NCI-H1048 (cell line): Measurements from ENCODE around the gene HEATR5A.
"Not testable (repeated sequence)": the region's sequence is repeated elsewhere in the genome, so short reads cannot be mapped to it uniquely, and the experiment has no call there.

Source experiments
- DNase-seq: peaks from one replicate; lab custom pipeline; 2025; lab: John Stamatoyannopoulos, UW

HEATR5A gene

GRCh38 chr14:31388687-31389413 lies 31.5 kb downstream of the HEATR5A start:
- no peak for DNase-seq

- no peak for DNase-seq
Observed at GRCh38 chr14:31387091-31387490, 33.3 kb downstream of the HEATR5A start.

GRCh38 chr14:31386271-31386670 lies 34.1 kb downstream of the HEATR5A start:
- DNase-seq: no peak

- no peak for DNase-seq
Observed at GRCh38 chr14:31382221-31382620, 38.1 kb downstream of the HEATR5A start.

- no peak for DNase-seq
Observed at GRCh38 chr14:31380106-31380505, 40.2 kb downstream of the HEATR5A start.

- DNase-seq: not testable (repeated sequence)
Observed at GRCh38 chr14:31379125-31379947, 41.0 kb downstream of the HEATR5A start.

- DNase-seq: no peak
Observed at GRCh38 chr14:31377433-31377832, 42.9 kb downstream of the HEATR5A start.

- DNase-seq: no peak
Observed at GRCh38 chr14:31371646-31372045, 48.7 kb downstream of the HEATR5A start.

- DNase-seq: no peak
Observed at GRCh38 chr14:31363331-31364073, 56.8 kb downstream of the HEATR5A start.

GRCh38 chr14:31362746-31363145 lies 57.6 kb downstream of the HEATR5A start:
- DNase-seq: no peak

- not testable (repeated sequence) for DNase-seq
Observed at GRCh38 chr14:31361761-31362160, 58.6 kb downstream of the HEATR5A start.

- DNase-seq: no peak
Observed at GRCh38 chr14:31360919-31361662, 59.3 kb downstream of the HEATR5A start.

GRCh38 chr14:31357279-31357678 lies 63.1 kb downstream of the HEATR5A start:
- DNase-seq: no peak

- DNase-seq: no peak
Observed at GRCh38 chr14:31346097-31346496, 74.3 kb downstream of the HEATR5A start.

GRCh38 chr14:31341280-31341679 lies 79.1 kb downstream of the HEATR5A start:
- DNase-seq: no peak

- DNase-seq: no peak
Observed at GRCh38 chr14:31340297-31341063, 79.9 kb downstream of the HEATR5A start.

- DNase-seq: no peak
Observed at GRCh38 chr14:31339743-31340142, 80.6 kb downstream of the HEATR5A start.

GRCh38 chr14:31337331-31337730 lies 83.0 kb downstream of the HEATR5A start:
- DNase-seq: no peak

- peak; percentile 28 for DNase-seq
Observed at GRCh38 chr14:31336646-31337045, 83.7 kb downstream of the HEATR5A start.

- DNase-seq: not testable (repeated sequence)
Observed at GRCh38 chr14:31331395-31331794, 89.0 kb downstream of the HEATR5A start.
